Amygdala (tissue), 56 donors: ENCODE data around the gene SELE.
"Not testable (repeated sequence)": the region's sequence is repeated elsewhere in the genome, so short reads cannot be mapped to it uniquely, and the experiment has no call there.

Experiments
- DNase-seq, 56 donors: peaks; one replicate each; lab custom pipeline; 2025; lab: John Stamatoyannopoulos, UW

The SELE gene

GRCh38 chr1:169725930-169726329, 7.9 kb downstream of the SELE start:
- no peak for DNase-seq

- no peak for DNase-seq
Measured at GRCh38 chr1:169724168-169724567, 9.7 kb downstream of the SELE start.

- DNase-seq, result no peak
Measured at GRCh38 chr1:169723763-169724162, 10.1 kb downstream of the SELE start.

- no peak for DNase-seq
Measured at GRCh38 chr1:169722779-169723178, 11.1 kb downstream of the SELE start.

- DNase-seq, result not testable (repeated sequence)
Measured at GRCh38 chr1:169715100-169715499, 18.8 kb downstream of the SELE start.

GRCh38 chr1:169713090-169713489, 20.8 kb downstream of the SELE start:
- not testable (repeated sequence) for DNase-seq

GRCh38 chr1:169712309-169712631, 21.6 kb downstream of the SELE start:
- DNase-seq, result no peak

- peak in 31 of 56 donors; percentile 0 to 53 (median 13) for DNase-seq
Measured at GRCh38 chr1:169711469-169712308, 22.2 kb downstream of the SELE start, which contains the start of gene SELL. Gene SELL, minus strand, starts transcription at chr1:169711620. Its CDS starts 122 bp downstream, at chr1:169711498.

- DNase-seq, result no peak
Measured at GRCh38 chr1:169708647-169709046, 25.2 kb downstream of the SELE start.

GRCh38 chr1:169707912-169708604, 25.8 kb downstream of the SELE start:
- DNase-seq, result no peak

- DNase-seq, result no peak
Measured at GRCh38 chr1:169704797-169705196, 29.1 kb downstream of the SELE start.

GRCh38 chr1:169701261-169702005, 32.4 kb downstream of the SELE start:
- DNase-seq, result no peak

- no peak for DNase-seq
Measured at GRCh38 chr1:169699707-169700106, 34.2 kb downstream of the SELE start.

GRCh38 chr1:169698976-169699375, 34.9 kb downstream of the SELE start:
- no peak for DNase-seq

GRCh38 chr1:169697755-169698154, 36.1 kb downstream of the SELE start:
- no peak for DNase-seq

- DNase-seq, result no peak
Measured at GRCh38 chr1:169696273-169697100, 37.4 kb downstream of the SELE start.

GRCh38 chr1:169694304-169695075, 39.4 kb downstream of the SELE start:
- peak in 1 of 56 donors; percentile 0 for DNase-seq

GRCh38 chr1:169692756-169693460, 41.0 kb downstream of the SELE start:
- no peak for DNase-seq

GRCh38 chr1:169690489-169690888, 43.4 kb downstream of the SELE start:
- DNase-seq, result no peak
